ENCODE results near the gene ZNF669. TPM values are rescaled to one million over a fixed set of nuclear protein-coding genes. Genes with fewer than 3 reads are reported as not detected.

Gene ZNF669
- polyA plus RNA-seq, 1 donor (not counting 4 experiments of a cell fraction or from before 2014, with no cell fraction given) = 4.5 TPM

DNA sequence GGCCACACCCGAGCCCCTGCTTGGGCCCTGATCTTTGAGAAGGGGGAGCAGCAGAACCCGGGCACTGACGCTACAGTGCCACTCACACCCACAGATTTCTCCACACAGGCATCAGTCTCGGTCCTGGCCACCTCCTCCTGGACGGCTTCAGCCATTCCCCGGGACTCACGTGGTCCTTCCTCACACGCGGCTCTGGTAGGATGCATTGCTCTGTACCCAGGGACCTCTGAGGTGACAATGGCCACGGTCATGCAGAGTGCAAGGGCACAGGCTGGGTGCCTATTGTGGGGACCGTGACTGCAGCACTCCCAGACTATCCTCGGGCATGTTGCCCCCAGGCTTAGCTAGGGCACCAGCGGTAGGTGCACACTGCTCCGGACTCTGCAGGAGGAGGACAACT is 13.7 kb downstream of the ZNF669 start:
- Histone ChIP-seq H3K36me3 (ENCODE audit: control insufficient read depth in 2 of 2, extremely low read depth in 1 of 2, insufficient read depth in 2 of 2, low read length in 2 of 2) (no peaks in the 10 kb centered on the region), H3K79me2 (ENCODE audit: control insufficient read depth, insufficient read depth, low read length) (no peaks in the 10 kb centered on the region), H3K9me1 (ENCODE audit: control insufficient read depth, extremely low read depth, insufficient read depth, low read length) (no peaks in the 10 kb centered on the region), H3K4me1 (ENCODE audit: control insufficient read depth, extremely low read depth, insufficient read depth, low read length) (no peaks in the 10 kb centered on the region), H4K20me1 (ENCODE audit: control insufficient read depth, extremely low read depth, insufficient read depth, low read length) (no peaks in the 10 kb centered on the region), H2AFZ (ENCODE audit: control insufficient read depth, low read length) (no peak overlapping the region), H3K27me3 (ENCODE audit: control insufficient read depth, extremely low read depth, insufficient read depth, low read length) (no peaks in the 10 kb centered on the region), H3K4me3 (ENCODE audit: control insufficient read depth in 2 of 3, extremely low read depth in 1 of 3, insufficient read depth in 2 of 3, low read depth in 1 of 3, low read length in 3 of 3) (no peak overlapping the region), H3K27ac (ENCODE audit: control insufficient read depth, insufficient read depth, low read length) (no peak overlapping the region), H3K9ac (ENCODE audit: control insufficient read depth, extremely low read depth, insufficient read depth, low read length) (no peak overlapping the region), H3K4me2 (ENCODE audit: control insufficient read depth, extremely low read depth, insufficient read depth, low read depth, low read length) (no peak overlapping the region), H3K9me3 (ENCODE audit: control insufficient read depth, low read depth, low read length) (no peaks in the 10 kb centered on the region)
- no peak for TF ChIP-seq EZH2 (IDR thresholded peaks at IDR 0.05; ENCODE audit: low read length)
- TF ChIP-seq, protein P1, sequence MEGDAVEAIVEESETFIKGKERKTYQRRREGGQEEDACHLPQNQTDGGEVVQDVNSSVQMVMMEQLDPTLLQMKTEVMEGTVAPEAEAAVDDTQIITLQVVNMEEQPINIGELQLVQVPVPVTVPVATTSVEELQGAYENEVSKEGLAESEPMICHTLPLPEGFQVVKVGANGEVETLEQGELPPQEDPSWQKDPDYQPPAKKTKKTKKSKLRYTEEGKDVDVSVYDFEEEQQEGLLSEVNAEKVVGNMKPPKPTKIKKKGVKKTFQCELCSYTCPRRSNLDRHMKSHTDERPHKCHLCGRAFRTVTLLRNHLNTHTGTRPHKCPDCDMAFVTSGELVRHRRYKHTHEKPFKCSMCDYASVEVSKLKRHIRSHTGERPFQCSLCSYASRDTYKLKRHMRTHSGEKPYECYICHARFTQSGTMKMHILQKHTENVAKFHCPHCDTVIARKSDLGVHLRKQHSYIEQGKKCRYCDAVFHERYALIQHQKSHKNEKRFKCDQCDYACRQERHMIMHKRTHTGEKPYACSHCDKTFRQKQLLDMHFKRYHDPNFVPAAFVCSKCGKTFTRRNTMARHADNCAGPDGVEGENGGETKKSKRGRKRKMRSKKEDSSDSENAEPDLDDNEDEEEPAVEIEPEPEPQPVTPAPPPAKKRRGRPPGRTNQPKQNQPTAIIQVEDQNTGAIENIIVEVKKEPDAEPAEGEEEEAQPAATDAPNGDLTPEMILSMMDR (optimal IDR thresholded peaks at IDR 0.05 in 1 of 3, IDR thresholded peaks at IDR 0.05 in 1 of 3, conservative IDR thresholded peaks at IDR 0.05 in 1 of 3; ENCODE audit: extremely low read depth in 1 of 3, insufficient read depth in 2 of 3, low read length in 3 of 3) = no peak
- FAIRE-seq (no peak), DNase-seq (ENCODE audit: low read depth, low spot score) (no peak)
- dilution Hi-C loops (cut with MboI; ENCODE audit: extremely low pct_ligation_motif_present, low sequenced_read_pairs) = no loop called here

DNA sequence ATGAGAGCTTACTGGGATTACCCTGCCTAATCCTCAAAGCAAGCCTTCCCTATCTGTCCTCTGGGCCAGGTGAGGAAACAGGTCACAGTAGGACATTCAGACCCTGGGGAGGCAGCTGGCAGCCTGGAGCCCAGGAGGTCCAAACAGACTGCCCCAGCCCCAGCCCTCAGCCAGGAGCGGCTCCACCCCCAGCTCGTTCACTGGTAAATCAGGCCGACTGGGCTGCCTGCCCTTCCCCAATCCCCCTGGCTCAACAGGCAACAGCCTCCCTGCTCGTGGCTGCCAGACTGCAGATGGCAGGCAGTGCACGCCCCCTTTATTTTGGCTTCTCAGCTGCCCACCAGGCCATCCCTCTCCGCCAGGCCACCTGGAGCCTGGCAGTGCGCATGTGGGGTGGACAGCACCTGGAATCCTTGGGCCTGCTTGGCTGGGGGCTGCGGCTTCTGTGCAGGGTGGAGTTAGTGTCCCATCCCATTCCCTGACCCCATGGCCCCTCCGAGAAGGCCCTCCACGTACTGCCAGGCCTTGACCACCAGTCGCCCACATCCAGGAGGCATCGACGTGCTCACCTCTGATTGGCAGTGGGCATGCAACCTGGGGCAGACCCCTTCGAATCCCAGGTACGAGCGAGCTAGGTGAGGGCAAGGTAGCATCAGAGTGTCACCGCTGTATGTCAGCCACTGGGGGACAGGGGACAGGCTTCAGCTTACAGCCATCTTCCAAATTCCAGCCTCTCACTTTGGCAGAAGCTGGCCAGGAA is 14.4 kb downstream of the ZNF669 start:
- Histone ChIP-seq H3K9ac (ENCODE audit: control insufficient read depth, extremely low read depth, insufficient read depth, low read length) (no peak overlapping the region), H3K4me3 (ENCODE audit: control insufficient read depth in 2 of 3, extremely low read depth in 1 of 3, insufficient read depth in 2 of 3, low read depth in 1 of 3, low read length in 3 of 3) (no peak overlapping the region), H2AFZ (ENCODE audit: control insufficient read depth, low read length) (no peak overlapping the region), H3K4me1 (ENCODE audit: control insufficient read depth, extremely low read depth, insufficient read depth, low read length) (no peaks in the 10 kb centered on the region), H4K20me1 (ENCODE audit: control insufficient read depth, extremely low read depth, insufficient read depth, low read length) (no peaks in the 10 kb centered on the region), H3K9me3 (ENCODE audit: control insufficient read depth, low read depth, low read length) (no peaks in the 10 kb centered on the region), H3K4me2 (ENCODE audit: control insufficient read depth, extremely low read depth, insufficient read depth, low read depth, low read length) (no peak overlapping the region), H3K36me3 (ENCODE audit: control insufficient read depth in 2 of 2, extremely low read depth in 1 of 2, insufficient read depth in 2 of 2, low read length in 2 of 2) (no peaks in the 10 kb centered on the region), H3K9me1 (ENCODE audit: control insufficient read depth, extremely low read depth, insufficient read depth, low read length) (no peaks in the 10 kb centered on the region), H3K79me2 (ENCODE audit: control insufficient read depth, insufficient read depth, low read length) (no peaks in the 10 kb centered on the region), H3K27ac (ENCODE audit: control insufficient read depth, insufficient read depth, low read length) (no peak overlapping the region), H3K27me3 (ENCODE audit: control insufficient read depth, extremely low read depth, insufficient read depth, low read length) (no peaks in the 10 kb centered on the region)
- DNase-seq (ENCODE audit: low read depth, low spot score) (no peak), FAIRE-seq (no peak)
- dilution Hi-C loops (cut with MboI; ENCODE audit: extremely low pct_ligation_motif_present, low sequenced_read_pairs) = no loop called here
- no peak for TF ChIP-seq EZH2 (IDR thresholded peaks at IDR 0.05; ENCODE audit: low read length)
- TF ChIP-seq, protein P1 (optimal IDR thresholded peaks at IDR 0.05 in 1 of 3, IDR thresholded peaks at IDR 0.05 in 1 of 3, conservative IDR thresholded peaks at IDR 0.05 in 1 of 3; ENCODE audit: extremely low read depth in 1 of 3, insufficient read depth in 2 of 3, low read length in 3 of 3) = no peak
